ENCODE measurements around the gene APMAP.

- TF ChIP-seq PATZ1 (tag by site-specific recombination; IDR thresholded peaks at IDR 0.05) (no peak), PRDM1 (tag by site-specific recombination; IDR thresholded peaks at IDR 0.05) (no peak), ELK4 (IDR thresholded peaks at IDR 0.05; ENCODE audit: borderline replicate concordance, low read depth, low read length) (no peak), CTCF (tag by site-specific recombination; IDR thresholded peaks at IDR 0.05) (no peak), REST (tag by site-specific recombination; IDR thresholded peaks at IDR 0.05) (no peak), IKZF3 (tag by site-specific recombination; IDR thresholded peaks at IDR 0.05) (no peak)
These were observed 4.2 kb upstream of the APMAP start for GRCh38 chr20:24996449-24997377.

Data from HEK293 (cell line).